Measurements from ENCODE around the gene LDB3.

LDB3 gene

DNA sequence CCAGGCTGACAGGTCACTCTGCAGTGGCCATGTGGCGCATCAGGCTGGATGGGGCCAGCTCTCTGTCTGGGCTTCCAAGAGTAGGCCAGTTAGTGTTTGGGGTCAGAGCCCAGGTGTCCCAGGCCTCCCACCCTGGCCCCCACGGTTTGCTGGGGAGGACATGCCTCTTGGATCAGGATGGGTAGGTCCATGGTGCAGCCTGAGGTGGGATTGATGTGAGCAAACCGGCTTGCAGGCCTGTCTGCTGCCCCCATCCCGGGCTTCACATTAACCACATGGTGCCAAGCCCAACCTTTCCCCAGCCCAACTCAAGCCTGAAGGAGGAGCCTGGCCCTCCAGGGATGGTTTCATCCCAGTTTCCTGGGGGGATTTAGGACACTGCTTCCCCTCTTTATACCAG is 39.2 kb downstream of the LDB3 start:
- no peak for DNase-seq (ENCODE audit: low spot score)
- in situ Hi-C loops (cut with MboI; ENCODE audit: low sequenced_read_pairs, unreplicated experiment): loop anchor here (5.0 kb wide), 1 partner anchor 190 kb away; no protein-coding TSS in a partner anchor
- TF ChIP-seq, protein P1, sequence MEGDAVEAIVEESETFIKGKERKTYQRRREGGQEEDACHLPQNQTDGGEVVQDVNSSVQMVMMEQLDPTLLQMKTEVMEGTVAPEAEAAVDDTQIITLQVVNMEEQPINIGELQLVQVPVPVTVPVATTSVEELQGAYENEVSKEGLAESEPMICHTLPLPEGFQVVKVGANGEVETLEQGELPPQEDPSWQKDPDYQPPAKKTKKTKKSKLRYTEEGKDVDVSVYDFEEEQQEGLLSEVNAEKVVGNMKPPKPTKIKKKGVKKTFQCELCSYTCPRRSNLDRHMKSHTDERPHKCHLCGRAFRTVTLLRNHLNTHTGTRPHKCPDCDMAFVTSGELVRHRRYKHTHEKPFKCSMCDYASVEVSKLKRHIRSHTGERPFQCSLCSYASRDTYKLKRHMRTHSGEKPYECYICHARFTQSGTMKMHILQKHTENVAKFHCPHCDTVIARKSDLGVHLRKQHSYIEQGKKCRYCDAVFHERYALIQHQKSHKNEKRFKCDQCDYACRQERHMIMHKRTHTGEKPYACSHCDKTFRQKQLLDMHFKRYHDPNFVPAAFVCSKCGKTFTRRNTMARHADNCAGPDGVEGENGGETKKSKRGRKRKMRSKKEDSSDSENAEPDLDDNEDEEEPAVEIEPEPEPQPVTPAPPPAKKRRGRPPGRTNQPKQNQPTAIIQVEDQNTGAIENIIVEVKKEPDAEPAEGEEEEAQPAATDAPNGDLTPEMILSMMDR (IDR thresholded peaks at IDR 0.05; ENCODE audit: borderline replicate concordance, control extremely low read depth, extremely low read depth, insufficient read depth, missing control alignments): no peak

DNA sequence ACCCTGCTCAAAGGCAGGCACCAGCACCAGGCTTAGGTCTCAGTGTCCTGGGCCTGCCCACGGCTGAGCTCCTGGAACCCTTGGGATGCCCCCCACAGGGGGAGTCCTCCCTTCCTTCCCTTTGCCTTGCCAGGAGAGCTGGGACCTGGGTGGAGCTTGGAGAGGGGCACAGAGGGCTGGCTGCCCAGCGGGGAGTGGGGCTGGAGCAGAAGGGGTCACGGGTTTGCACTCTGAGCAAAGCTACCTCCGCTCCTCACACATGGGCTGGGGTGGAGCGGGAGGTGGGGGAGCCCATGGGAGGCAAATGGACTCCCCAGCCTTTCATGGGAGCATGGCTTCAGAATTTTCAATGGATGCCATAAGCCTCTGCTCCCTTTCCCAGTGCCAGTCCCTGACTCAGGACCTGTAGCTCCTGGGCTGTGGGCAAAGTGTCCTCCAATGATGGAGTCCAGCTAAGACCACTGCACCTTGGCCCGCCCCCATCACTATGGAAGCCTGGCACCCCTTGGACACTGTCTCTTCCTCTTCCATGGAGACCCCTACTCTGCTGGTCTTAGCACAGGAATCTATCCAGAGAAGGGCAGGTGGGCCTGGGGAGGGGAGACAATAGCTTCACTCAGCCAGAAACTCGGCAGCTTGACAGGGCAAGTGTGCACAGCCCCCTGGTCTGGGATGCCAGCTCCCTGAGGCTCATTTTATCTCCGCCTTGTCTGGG is 39.9 kb downstream of the LDB3 start:
- DNase-seq (ENCODE audit: low spot score): no peak
- TF ChIP-seq, protein P1 (IDR thresholded peaks at IDR 0.05; ENCODE audit: borderline replicate concordance, control extremely low read depth, extremely low read depth, insufficient read depth, missing control alignments): no peak
- in situ Hi-C loops (cut with MboI; ENCODE audit: low sequenced_read_pairs, unreplicated experiment): loop anchor here (5.0 kb wide), 1 partner anchor 189 kb away; no protein-coding TSS in a partner anchor

DNA sequence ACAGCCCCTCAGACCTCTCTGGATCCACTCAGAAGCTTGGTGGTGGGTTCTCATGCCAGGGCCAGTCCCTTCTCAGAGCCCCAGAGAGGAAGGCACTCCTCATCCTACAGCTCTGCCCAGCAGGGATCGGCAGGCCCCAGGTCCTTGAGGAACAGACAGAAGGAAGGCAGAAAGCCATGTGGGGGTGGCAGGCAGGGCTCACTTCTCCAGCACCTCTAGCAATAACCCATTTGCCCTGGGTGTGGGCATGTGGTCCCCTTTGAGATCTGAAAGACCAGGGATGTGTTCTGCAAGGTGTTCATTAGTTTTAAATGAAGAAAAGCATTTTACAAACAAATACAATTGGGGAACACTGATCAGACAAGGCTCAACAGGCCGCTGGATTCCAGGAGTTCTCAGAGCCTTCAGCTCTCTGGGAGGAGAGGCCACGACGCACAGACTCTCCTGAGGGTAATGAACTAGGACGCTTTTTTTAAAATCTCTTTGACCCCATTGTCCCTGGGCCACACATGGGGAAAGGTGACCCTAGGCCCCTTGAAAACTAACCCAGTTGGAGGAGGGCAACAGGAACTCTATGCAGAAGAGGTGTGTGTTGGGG is 40.6 kb downstream of the LDB3 start:
- no peak for DNase-seq (ENCODE audit: low spot score)
- in situ Hi-C loops (cut with MboI; ENCODE audit: low sequenced_read_pairs, unreplicated experiment): loop anchor here (5.0 kb wide), 1 partner anchor 188 kb away; no protein-coding TSS in a partner anchor
- TF ChIP-seq, protein P1 (IDR thresholded peaks at IDR 0.05; ENCODE audit: borderline replicate concordance, control extremely low read depth, extremely low read depth, insufficient read depth, missing control alignments): no peak

DNA sequence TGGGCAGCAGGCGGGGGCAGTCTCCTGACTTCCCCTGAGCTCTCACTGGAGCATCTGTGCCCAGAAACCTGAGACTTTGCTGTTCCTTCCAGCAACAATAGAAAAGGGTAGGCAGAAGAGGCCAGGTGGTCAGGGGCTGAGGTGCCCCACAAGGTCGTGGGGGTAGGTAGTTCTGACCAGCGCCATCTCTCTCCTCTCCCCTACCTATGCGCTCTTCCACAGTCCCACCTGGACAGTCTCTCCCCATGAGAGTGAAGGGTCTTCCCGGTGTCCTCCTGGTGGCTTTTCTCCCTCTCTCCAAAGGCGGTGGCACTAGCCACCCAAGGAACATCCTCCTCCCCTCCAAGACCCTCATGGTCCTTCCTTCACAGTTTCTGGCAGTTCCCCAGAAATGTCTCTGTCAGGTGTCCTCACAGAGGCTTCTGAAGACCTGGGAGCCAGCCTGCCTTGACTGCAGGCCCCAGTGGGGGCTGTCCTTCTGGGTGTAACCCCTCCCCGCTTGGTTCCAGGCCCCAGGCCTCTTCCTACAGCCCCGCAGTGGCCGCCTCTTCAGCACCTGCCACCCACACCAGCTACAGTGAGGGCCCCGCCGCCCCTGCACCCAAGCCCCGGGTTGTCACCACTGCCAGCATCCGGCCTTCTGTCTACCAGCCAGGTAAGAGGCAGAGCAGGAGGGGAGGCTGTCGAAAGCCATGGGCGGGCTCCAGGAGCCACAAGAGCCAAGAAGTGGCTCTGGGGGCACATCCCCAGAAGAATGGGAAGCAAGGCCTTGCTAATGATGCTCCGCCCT is 41.3 kb downstream of the LDB3 start:
- TF ChIP-seq, protein P1 (IDR thresholded peaks at IDR 0.05; ENCODE audit: borderline replicate concordance, control extremely low read depth, extremely low read depth, insufficient read depth, missing control alignments): no peak
- no peak for DNase-seq (ENCODE audit: low spot score)
- in situ Hi-C loops (cut with MboI; ENCODE audit: low sequenced_read_pairs, unreplicated experiment): loop anchor here (5.0 kb wide), 1 partner anchor 188 kb away; no protein-coding TSS in a partner anchor

DNA sequence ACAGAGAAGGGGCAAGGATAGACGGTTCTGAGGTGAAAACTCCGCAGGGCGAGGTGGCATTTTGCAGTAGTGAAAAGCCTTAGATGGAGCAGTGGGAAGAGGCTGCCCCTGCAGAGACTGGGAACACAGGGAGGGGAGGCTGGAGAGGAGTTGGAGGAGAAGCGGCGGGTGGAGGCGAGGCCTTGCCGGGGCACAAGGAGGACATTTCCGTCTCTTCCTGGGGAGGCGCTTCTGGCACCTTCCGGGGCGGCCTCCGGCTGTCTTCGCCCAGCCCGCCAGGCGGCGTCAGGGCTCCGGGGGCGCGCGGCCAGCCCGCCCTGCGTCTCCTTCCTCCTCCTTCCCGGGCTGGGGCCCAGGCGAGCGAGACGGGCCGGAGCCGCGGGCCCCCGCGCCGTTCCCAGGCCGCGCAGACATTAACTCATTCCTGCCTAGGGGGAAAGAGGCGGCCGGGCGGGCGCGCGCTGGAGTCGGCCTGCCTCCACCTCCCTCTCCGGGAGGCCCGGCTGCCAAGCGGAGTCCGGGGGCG is 42.7 kb downstream of the LDB3 start:
- in situ Hi-C loops (cut with MboI; ENCODE audit: low sequenced_read_pairs, unreplicated experiment): no loop called here
- DNase-seq (ENCODE audit: low spot score): peak; percentile 97
- TF ChIP-seq, protein P1 (IDR thresholded peaks at IDR 0.05; ENCODE audit: borderline replicate concordance, control extremely low read depth, extremely low read depth, insufficient read depth, missing control alignments): peak; percentile 86
